ENCODE measurements around the gene BICDL2. TPM values are rescaled to one million over a fixed set of nuclear protein-coding genes. Genes with fewer than 3 reads are reported as not detected.
A peak's percentile ranks its signal among the peaks of the same experiment; 100 is the strongest.

The BICDL2 gene
- total and polyA plus RNA-seq, 9 of the 15 experiments (the other 6 are each of a cell fraction or from before 2014, with no cell fraction given): 0.09 to 0.28 (median 0.09) TPM; not detected in 6

- CTCF ChIA-PET (ENCODE audit: low intra/inter-chr PET ratio): no interaction called here
- H2AFZ ChIP-seq (ENCODE audit: low read depth, low read length): no peak overlapping the region
- no peak overlapping the region for H3K4me3 ChIP-seq
- TF ChIP-seq MCM7 (IDR thresholded peaks at IDR 0.05) (no peak), SMARCC2 (IDR thresholded peaks at IDR 0.05; ENCODE audit: low read depth) (no peak), GABPB1 (CRISPR knock-in tag; IDR thresholded peaks at IDR 0.05) (no peak), ZBTB2 (IDR thresholded peaks at IDR 0.05) (no peak), HNRNPUL1 (IDR thresholded peaks at IDR 0.05; ENCODE audit: low read length) (no peak), ZNF347 (CRISPR knock-in tag; IDR thresholded peaks at IDR 0.05; ENCODE audit: low read depth) (no peak), ZKSCAN1 (IDR thresholded peaks at IDR 0.05; ENCODE audit: low read depth, low read length) (0 out of 2 replicates have a peak, but pooled peaks have one; percentile 51), HMGXB4 (CRISPR knock-in tag; IDR thresholded peaks at IDR 0.05) (no peak)
- intact Hi-C loops (cut with micrococcal nuclease): no loop called here
- H3K4me2 ChIP-seq (ENCODE audit: insufficient read depth, low read length): no peak overlapping the region
- peak overlapping the region in 1 of 2 experiments; percentile 23; a peak in 2 of 4 replicates for H3K9ac ChIP-seq (ENCODE audit: insufficient read depth in 1 of 2, low read depth in 2 of 2, low read length in 2 of 2)
- no peak for ATAC-seq
- 65% methylated on average over 15 of the region's 15 CpGs for WGBS (ENCODE audit: insufficient coverage, low coverage, missing lambda C conversion rate)
- H4K20me1 ChIP-seq (replicated peaks; ENCODE audit: control insufficient read depth, insufficient read depth, low read length): no peaks in the 10 kb centered on the region
- DNase-seq (ENCODE audit: extremely low read depth in 1 of 4, low spot score in 3 of 4): no peak
- H3K27me3 ChIP-seq (ENCODE audit: control insufficient read depth in 2 of 2, insufficient read depth in 2 of 2, low read length in 2 of 2): no peaks in the 10 kb centered on the region
- H3K79me2 ChIP-seq (ENCODE audit: control insufficient read depth, insufficient read depth, low read length): peaks cover 2% of the 10 kb centered on the region; the same call in 2 of the 3 replicates
- H3K4me1 ChIP-seq (replicated peaks in 1 of 2; ENCODE audit: control insufficient read depth in 2 of 2, insufficient read depth in 2 of 2, low read length in 2 of 2): peaks cover 19 to 71% of the 10 kb centered on the region in 2 experiments
- no TSS peak for BruUV-seq (replicated peaks)
- H3K36me3 ChIP-seq (ENCODE audit: control insufficient read depth, insufficient read depth, low read length): no peaks in the 10 kb centered on the region
- POLR2A ChIA-PET: interaction anchor here (1.0 kb wide), 1 partner anchor 14 kb away, joined by 3 read pairs; no protein-coding TSS in a partner anchor
- in situ Hi-C loops (cut with MboI): no loop called here
- H3K9me3 ChIP-seq (replicated peaks; ENCODE audit: control insufficient read depth, insufficient read depth, low read depth, low read length): no peaks in the 10 kb centered on the region
- no peak overlapping the region for H3K27ac ChIP-seq (ENCODE audit: extremely low read depth, low read depth, low read length)
- no peak for FAIRE-seq
- H3K9me1 ChIP-seq (ENCODE audit: control insufficient read depth, insufficient read depth, low read length): no peaks in the 10 kb centered on the region
Observed at GRCh38 chr16:2985893-2986355, 50.8 kb downstream of the BICDL2 start.

Data from K562 (cell line).